Activated CD8-positive, alpha-beta memory T cell treated with anti-CD3 and anti-CD28 coated beads for 36 hours (primary cell): ENCODE measurements around the gene FAM53C. TPM values are rescaled to one million over a fixed set of nuclear protein-coding genes. Genes with fewer than 3 reads are reported as not detected.
"Not testable (repeated sequence)": the region's sequence is repeated elsewhere in the genome, so short reads cannot be mapped to it uniquely, and the experiment has no call there.

Source experiments
- CTCF ChIA-PET: fragments of 350-600 bp; sonication (Branson Sonifier 250); formaldehyde crosslinking; loops from one replicate; lab custom pipeline; 2021; ENCODE audit warnings: antibody characterized with exemption; lab: Charles Lee
- POLR2A ChIA-PET: fragments of 350-600 bp; sonication (Branson Sonifier 250); formaldehyde crosslinking; loops from one replicate; lab custom pipeline; 2021; ENCODE audit warnings: antibody characterized with exemption; lab: Charles Lee
- total RNA-seq, 2 experiments: library from RNA; stranded (reverse); gene quantifications; one replicate each; pipeline ENCODE4 v1.2.3, GENCODE V29; 2021

FAM53C gene
- total RNA-seq = 10 to 100 TPM; 29.7 to 31.7 TPM

DNA sequence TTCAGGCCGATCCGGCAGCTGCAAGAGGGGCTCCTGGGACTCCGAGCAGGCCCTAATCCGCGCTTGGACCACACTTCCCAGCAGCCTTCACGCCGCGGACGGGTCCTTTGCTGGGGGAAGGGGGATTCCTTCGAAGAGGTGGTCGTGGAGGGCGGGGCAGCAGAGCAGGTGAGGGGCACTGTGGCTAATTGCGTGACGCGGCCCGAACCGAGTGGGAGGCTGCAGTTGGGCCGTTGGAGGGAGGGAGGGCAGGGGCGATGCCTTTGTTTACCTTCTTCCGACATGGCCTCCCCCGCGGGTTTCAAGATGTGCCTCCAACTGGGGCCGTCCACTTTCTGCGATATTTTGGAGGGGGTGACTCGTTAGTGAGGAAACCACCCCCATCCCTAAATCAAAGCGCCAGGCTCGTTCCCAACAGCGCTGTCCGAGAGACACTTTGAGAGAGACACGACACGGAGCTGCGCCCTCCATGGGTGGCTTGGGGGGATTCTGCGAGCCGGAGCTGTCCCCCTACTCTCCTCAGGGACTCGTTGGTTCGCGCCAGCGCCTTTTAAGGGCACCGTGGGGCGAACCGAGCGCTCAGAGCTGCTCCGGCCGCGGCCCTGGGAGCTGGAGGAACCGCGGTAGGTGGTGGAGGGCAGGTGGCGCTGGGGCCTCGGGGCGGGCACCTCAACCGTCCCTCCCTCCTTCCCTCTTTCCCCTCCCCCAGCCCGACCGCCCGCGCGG, at the start of gene FAM53C:
Gene FAM53C (plus strand): TSS at position 582 of the 726 bp plus-strand sequence. CDS start 3,070 bp downstream, outside the sequence.
- POLR2A ChIA-PET = interaction anchor here (0.8 to 1.7 kb wide), 5 partner anchors 14 to 205 kb away, joined by 3 to 14 read pairs (median 5); partner anchors contain the start of genes ETF1, KDM3B and REEP2
- CTCF ChIA-PET = interaction anchor here (0.6 to 10.2 kb wide), 3 partner anchors 15 to 127 kb away, joined by 3 to 98 read pairs (median 4); partner anchors contain the start of genes EGR1 and KDM3B

DNA sequence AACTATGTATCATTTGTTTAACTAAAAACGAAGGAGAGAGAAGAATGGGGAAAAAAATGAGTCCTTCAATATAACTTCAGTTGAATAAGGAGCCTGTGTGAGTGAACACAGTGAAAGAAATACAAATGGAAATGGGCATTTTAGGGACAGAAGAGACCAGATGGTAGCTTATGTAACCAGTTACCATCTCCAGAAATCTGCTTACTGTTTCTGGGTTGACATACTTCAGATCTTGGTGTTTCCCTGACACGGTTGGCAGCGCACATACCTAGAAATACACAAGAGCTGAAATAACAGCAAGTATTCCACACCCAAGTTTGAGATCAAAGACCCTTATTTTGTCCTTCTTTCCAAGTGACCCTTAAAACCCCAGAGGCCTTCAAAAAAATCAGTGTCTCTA, 48.8 kb upstream of the FAM53C start:
- POLR2A ChIA-PET = interaction anchor here (0.5 kb wide), 1 partner anchor 410 kb away, joined by 6 read pairs; no protein-coding TSS in a partner anchor
- CTCF ChIA-PET = no interaction called here

DNA sequence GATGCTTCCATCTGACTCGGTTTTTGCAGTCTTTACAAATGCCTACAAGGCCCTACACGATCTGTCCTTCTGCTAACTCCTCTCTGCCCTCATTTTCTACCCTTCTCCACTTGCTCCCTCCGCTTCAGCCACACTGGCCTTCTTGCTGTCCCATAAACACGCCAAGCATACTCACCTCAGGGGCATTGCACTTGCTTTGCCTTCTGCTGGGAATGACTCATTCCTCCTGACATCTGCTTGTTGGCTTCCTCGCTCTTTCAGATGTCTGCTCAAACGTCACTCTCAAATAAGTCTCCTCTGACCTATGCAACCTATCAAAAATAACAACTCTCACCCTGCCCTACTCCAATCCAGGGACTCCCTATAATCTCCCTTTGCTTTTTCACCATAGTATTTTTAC, 34.7 kb upstream of the FAM53C start:
- POLR2A ChIA-PET = no interaction called here
- CTCF ChIA-PET = no interaction called here

DNA sequence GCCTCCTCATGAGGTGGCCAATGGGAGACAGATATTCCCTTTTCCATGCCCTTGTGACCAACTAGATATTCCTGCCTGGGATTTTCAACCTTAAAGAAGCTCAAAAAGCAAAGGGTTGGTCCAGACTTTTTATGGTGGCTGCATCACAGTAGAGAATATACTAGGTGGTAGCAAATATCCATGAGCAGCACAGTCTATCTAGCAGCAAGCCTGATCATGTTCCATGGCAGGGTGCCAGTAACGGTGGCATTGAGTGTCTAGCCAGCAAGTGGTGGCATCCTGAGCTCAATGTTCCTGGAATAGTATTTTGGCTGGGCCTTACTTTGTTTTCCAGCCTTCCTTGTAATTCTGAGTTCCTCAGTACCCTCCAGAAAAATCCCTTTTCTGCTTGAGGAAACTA, 32.3 kb upstream of the FAM53C start:
- ChIA-PET POLR2A (no interaction called here), CTCF (no interaction called here)

DNA sequence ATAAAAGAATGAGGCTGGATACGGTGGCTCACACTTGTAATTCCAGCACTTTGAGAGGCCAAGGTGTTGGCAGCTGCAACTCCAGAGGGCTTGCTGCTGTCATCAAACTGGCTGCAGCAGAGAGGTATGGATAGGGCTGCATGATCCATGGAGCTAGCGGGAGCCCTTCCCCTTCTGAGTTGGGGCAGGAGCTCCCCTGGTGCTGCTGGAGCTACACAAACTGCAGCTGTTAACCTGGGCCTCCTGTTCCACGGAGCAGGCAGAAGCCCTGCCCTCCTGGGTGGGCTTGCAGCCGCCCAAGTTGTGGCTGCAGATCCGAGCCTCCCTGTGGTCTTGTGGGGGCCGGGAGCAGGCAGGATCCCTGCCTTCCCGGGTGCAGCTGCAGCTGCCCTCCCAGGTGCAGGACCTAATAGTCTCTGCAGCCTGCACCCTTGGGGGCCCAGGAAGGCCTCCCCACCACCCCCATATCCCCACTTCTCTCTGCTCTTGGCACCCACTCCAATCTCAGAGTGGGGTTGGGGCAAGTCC, 22.3 kb upstream of the FAM53C start:
- POLR2A ChIA-PET = interaction anchor here (0.5 kb wide), 1 partner anchor 60 kb away, joined by 4 read pairs; no protein-coding TSS in a partner anchor
- CTCF ChIA-PET = no interaction called here

DNA sequence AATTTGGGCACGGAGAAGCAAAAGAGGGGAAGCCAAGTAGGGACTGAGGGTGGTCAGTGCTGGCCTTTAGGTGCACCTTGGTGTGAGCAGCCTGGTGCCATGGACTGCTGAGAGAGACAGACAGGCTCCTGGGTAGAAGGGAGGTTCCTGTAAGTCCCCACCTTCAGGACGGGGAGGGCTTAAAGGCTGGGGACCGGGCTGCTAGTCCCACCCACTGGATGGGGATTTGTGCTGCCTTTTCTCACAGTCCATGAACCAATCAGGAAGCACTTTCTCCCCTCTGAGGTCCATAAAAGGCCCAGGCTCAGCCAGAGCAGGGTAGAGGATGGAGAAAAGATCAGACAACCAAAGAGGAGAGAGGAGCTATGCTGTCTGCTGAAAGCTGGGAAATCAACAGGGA, 21.7 kb upstream of the FAM53C start:
- ChIA-PET POLR2A (no interaction called here), CTCF (no interaction called here)

DNA sequence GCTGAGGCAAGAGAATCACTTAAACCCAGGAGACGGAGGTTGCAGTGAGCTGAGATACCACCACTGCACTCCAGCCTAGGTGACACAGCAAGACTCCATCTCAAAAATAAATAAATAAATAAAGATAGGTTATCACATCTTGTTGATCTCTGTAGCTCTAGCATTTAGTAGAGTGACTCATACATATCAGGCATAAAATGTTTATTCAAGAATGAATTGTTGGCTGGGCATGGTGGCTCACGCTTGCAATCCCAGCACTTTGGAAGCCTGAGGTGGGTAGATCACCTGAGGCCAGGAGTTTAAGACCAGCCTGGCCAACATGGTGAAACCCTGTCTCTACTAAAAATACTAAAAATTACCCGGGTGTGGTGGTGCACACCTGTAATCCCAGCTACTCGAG, 19.9 kb upstream of the FAM53C start:
- POLR2A ChIA-PET, CTCF ChIA-PET: not testable (repeated sequence)

DNA sequence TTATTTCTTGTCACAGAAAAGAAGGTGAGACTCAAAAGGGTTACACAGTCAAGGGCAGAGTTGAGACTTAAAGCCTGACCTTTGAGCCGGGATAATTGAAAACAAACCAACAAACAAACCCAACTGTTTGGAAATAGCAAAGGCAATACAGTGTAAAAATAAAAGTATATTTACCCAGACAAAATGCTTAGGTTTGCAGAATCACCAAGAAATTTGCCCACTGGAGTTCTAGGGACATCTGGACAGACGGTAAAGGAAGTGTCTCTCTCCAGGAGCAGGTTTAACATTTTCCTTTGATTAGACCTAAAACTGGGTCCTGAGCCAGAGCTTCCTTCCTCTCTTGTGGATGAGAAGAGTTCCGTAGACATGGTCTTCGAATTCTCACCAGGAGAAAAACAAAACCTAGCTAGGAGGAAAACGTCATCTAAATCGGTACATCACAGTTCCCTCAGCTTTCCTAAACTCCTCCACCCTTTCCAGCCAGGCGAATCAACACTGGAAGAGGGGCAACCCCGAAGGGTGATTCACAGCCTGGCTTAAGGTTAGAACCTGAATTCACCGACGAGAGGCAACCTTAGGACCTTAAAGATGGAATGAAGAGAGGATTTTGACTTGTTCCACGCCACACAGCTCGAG, 7.1 kb upstream of the FAM53C start:
- ChIA-PET CTCF (interaction anchor here (1.3 to 2.8 kb wide), 2 partner anchors 22 to 152 kb away, joined by 3 to 25 read pairs; partner anchors contain the start of genes KDM3B and KIF20A), POLR2A (interaction anchor here (1.2 kb wide), 1 partner anchor 212 kb away, joined by 3 read pairs; the partner anchor contains the start of gene ETF1)

DNA sequence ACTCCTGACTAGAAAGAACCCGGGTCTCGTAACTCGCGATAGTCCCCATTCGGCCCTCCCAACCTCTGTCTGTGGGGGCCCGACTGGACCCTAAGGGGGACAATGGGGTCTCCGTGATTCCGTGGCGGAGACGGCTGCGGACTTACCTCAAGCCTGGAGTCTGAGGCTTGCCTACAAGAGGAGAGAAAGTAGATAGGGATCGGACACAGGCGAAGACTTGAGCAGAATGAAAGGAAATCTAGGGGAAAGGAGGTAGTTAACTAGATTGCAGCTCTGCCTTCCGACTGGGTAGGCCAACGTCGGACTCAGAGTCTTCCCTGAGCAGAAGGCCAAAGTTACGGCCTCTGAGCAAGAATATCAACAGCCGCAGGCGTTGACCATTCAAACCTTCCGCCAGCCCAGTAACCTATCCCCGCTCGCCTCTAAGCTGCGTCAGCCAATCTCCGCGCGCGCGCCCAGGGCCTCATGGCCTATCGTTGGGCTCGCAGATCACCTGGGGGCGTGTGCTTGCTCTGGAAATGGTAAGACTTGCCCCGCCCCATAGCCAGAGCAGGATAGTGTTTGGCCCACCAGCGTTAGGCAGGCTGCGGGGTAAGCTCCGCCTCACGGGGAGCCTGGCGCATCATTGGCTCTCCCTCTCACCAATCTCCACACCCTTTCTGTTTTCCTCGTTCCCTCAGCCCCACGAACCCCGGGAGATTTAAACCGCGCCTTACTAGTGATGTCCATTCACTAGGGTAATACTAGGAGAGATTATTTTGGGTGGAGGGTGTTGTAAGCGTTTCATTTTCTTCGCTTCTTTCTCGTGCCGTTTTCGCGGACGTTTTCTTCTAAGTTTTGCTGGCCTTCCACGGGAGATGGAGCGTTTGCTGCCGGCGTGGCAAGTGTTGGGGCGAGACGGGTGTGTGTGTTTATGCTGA, 6.4 kb upstream of the FAM53C start, which contains the start of gene CDC25C:
Gene CDC25C (minus strand): TSS at position 356 of the 920 bp plus-strand sequence. CDS start 624 bp downstream, outside the sequence.
- ChIA-PET POLR2A (interaction anchor here (1.2 kb wide), 1 partner anchor 211 kb away, joined by 3 read pairs; the partner anchor contains the start of gene ETF1), CTCF (interaction anchor here (1.3 to 2.8 kb wide), 2 partner anchors 21 to 153 kb away, joined by 3 to 25 read pairs; partner anchors contain the start of genes KDM3B and KIF20A)

DNA sequence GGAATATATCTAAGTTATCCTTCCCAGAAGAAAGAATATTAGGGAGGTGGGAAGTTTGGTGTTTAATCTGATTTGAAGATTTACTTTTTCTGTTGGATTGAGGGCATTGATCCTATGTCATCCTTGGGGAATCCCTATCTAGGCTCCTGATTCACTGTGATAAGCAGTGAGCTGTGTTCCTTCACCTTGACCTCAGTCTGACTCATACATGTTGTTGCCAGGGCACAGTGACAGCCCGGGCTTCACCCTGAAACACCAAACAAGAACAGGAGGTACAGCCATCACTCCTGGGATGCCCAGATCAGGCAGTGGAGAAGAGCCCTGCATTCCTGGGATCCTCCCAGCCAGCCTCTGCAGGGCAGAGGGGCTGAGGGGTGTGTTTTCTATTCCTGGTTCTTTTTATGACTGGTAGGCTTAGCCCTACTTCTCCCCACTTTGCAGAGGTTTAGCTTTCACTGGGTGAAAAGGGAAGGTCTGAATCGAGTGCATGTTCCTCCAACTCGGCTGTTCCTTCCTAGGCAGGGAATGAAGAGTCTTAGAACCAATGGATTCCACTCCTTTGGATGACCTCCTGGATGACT, 3.1 kb upstream of the FAM53C start:
- ChIA-PET POLR2A (no interaction called here), CTCF (interaction anchor here (10.2 kb wide), 1 partner anchor 18 kb away, joined by 98 read pairs; the partner anchor contains the start of gene KDM3B)

DNA sequence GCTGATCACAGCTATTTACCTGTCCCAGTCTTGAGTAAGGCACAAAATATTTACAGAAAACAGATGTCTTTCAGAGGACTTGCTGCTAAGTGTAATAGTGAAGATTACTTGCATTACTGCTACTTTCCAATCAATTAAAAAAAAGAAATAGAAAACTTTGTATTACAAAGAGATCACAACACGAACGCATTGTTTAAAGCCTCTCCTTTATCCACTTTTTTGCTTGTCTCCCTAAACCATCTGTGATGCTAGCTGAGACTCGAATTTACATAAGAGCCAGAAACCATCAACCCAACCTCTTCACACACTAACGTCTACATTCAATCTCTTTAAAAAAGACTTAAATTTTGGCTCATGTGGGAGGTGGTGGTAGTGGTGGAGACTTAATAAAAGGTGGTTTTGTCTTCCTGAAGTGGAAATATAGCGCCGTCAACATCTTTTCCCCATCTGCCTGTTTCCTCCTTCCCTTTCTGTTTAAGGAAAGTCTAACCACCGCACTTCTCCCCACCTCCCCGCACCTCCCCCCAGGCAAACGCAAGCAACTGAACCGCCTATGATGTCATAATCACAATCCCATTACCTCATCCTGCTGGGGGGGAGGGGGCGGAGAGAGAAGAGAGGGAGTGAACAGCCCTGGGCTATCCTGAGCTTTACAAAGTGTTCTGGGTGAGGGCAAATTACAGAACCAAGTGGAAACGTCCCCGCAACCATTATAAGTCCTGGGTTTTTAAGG, 948 bp upstream of the FAM53C start:
- ChIA-PET POLR2A (interaction anchor here (1.0 to 1.7 kb wide), 3 partner anchors 15 to 17 kb away, joined by 3 to 14 read pairs (median 5); partner anchors contain the start of gene KDM3B), CTCF (interaction anchor here (1.2 to 10.2 kb wide), 2 partner anchors 15 to 128 kb away, joined by 4 to 98 read pairs; partner anchors contain the start of genes EGR1 and KDM3B)

DNA sequence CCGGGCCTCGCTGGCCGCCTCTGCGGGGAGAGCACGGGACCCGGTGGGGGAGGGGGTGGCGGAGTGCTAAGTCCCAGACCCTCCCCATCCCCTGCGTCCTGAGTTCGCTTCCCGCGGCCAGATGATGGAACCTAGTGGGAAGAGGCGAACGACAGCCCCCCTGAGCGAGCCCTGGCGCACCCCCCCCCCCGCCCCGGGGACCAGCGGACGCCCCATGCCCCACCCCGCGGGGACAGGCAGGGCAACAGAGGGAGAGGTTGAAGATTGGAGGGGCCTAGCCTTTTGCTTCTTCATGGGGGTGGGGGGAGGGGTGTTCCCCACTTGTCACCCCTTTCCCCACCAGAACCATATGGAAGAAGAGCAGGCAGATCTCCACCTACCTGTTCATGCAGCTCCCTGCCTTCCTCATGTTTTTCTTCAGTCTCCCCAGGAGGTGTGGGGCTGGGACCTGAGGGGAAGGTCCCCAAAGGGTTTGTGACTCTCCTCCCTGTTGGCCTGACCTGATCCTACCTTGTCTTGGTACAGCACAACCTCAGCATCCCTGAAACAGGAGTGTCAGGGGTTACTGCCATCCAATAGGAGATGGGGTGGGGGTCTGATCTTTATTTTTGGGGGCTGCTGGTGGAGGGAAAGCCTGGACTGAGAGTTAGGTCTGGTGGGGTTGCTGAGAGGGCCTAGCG, 485 bp downstream of the FAM53C start:
- CTCF ChIA-PET = interaction anchor here (0.6 to 10.2 kb wide), 3 partner anchors 14 to 127 kb away, joined by 3 to 98 read pairs (median 4); partner anchors contain the start of genes EGR1 and KDM3B
- POLR2A ChIA-PET = interaction anchor here (0.8 to 1.7 kb wide), 5 partner anchors 14 to 204 kb away, joined by 3 to 14 read pairs (median 5); partner anchors contain the start of genes ETF1, KDM3B and REEP2

DNA sequence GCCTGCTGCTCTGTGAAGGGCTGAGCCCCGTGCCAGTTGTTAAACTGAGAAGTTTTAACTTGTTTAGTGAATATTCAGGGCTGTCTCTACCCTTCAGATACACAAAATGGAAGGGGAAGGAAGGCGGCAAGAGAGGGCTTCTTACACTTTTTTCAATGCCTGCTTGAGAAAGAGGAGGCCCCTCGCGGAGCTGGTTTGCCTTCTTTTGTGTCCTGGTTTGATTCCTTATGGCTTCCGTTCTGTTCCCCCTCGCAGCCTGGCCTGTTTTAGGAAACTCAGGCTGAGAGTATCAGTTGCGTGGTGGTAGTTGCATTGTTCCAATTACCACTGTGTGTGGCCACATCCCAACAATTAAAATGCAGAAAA, 1.0 kb downstream of the FAM53C start:
- ChIA-PET CTCF (interaction anchor here (10.2 kb wide), 1 partner anchor 13 kb away, joined by 98 read pairs; the partner anchor contains the start of gene KDM3B), POLR2A (interaction anchor here (1.0 to 1.6 kb wide), 3 partner anchors 13 to 204 kb away, joined by 3 to 7 read pairs (median 4); partner anchors contain the start of gene ETF1)

DNA sequence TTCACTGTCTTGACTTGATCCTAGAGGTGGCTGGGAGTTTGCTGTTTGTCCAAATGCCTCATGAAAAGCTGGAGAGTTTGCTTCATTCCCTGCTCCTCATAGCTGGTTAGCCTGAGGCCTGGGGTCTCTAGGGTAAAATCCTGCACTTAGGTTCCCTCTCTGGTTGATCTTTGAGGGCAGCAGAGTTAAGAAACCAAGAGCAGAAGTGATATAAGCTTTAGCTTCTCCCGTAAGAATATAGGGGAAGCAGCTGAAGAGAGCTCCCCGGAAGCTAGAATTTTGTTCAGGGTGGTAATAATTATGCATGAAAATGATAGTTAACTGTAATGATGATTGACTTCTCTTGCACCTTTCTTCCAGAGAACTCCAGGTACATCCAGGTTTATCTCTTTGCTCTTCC, 1.4 kb downstream of the FAM53C start:
- CTCF ChIA-PET = interaction anchor here (10.2 kb wide), 1 partner anchor 13 kb away, joined by 98 read pairs; the partner anchor contains the start of gene KDM3B
- POLR2A ChIA-PET = interaction anchor here (1.0 to 1.4 kb wide), 2 partner anchors 12 to 14 kb away, joined by 3 to 4 read pairs; no protein-coding TSS in a partner anchor

DNA sequence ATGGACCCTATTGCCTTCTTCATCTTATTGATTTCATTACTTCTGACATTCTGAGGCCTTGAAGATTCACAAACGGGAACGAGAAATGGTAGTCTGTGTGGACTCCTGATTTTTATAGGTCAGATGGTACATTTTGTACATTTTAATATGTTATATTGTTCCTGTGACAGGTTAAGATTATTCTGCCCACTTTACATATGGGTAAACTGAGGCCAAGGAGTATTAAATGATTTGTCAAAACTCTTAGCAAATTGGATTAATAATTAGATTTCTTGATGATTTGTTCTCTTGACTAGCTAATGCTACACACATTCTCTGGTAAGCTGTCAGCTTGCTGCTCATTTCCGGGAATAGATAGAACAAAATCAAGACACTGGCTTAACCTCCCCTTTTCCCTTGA, 1.9 kb downstream of the FAM53C start:
- ChIA-PET POLR2A (interaction anchor here (1.0 to 1.4 kb wide), 2 partner anchors 12 to 14 kb away, joined by 3 to 4 read pairs; no protein-coding TSS in a partner anchor), CTCF (interaction anchor here (10.2 kb wide), 1 partner anchor 13 kb away, joined by 98 read pairs; the partner anchor contains the start of gene KDM3B)
